SK-N-SH (cell line): ENCODE data around the gene NPDC1. TPM values are rescaled to one million over a fixed set of nuclear protein-coding genes. Genes with fewer than 3 reads are reported as not detected.

Experiments
- CTCF ChIA-PET: fragments of 300-600, 350-600 bp; formaldehyde crosslinking; extraction: SDS; loops from one replicate; lab custom pipeline; 2021; lab: Yijun Ruan, JAX
- POLR2A ChIA-PET: fragments of 350-600 bp; sonication (Branson Sonifier 250); formaldehyde crosslinking; extraction: SDS; loops from one replicate; lab custom pipeline; 2020; ENCODE audit warnings: antibody characterized with exemption, inconsistent platforms; lab: Yijun Ruan, JAX
- DNase-seq: peaks from one replicate; pipeline ENCODE4 v3.0.0; 2012
- H2AFZ ChIP-seq: fragments of 200-600 bp; sonication (generic); 2 replicates; pipeline ENCODE4 v1.8.1; 2016; ENCODE audit warnings: antibody characterized with exemption, mild to moderate bottlenecking, low read depth
- H3F3A ChIP-seq: fragments of 200-600 bp; sonication (generic); replicated peaks from 2 replicates; pipeline ENCODE3; 2016; ENCODE audit warnings: antibody characterized with exemption, mild to moderate bottlenecking; ENCODE audit not compliant: insufficient read depth
- H3K27ac ChIP-seq, 2 experiments: fragments of 200-500 bp in 1 of 2; fragments of 200-600 bp in 1 of 2; sonication (Bioruptor generic) in 1 of 2; sonication (generic), shearing (Covaris generic) in 1 of 2; 2 replicates each; pipeline versions ENCODE4 v1.5.1 to v1.6.1; 2014 to 2016; ENCODE audit warnings: low read depth in 2 of 2, inconsistent platforms in 1 of 2, low read length in 1 of 2, mild to moderate bottlenecking in 1 of 2, mixed read lengths in 1 of 2
- H3K27me3 ChIP-seq: fragments of 200-600 bp; sonication (generic), shearing (Covaris generic); 2 replicates; pipeline ENCODE4 v1.6.1; 2016; ENCODE audit warnings: mixed run types; ENCODE audit not compliant: insufficient read depth
- H3K36me3 ChIP-seq, 2 experiments: fragments of 200-500 bp in 1 of 2; fragments of 200-600 bp in 1 of 2; sonication (Bioruptor generic) in 1 of 2; sonication (generic) in 1 of 2; replicated peaks in 1 of 2; 2 replicates each; pipeline versions ENCODE3 to v1.5.1; 2014 to 2016; ENCODE audit warnings: low read length in 1 of 2, mild to moderate bottlenecking in 1 of 2; ENCODE audit not compliant: insufficient read depth in 2 of 2, control insufficient read depth in 1 of 2
- H3K4me1 ChIP-seq, 2 experiments: fragments of 200-500 bp in 1 of 2; fragments of 200-600 bp in 1 of 2; sonication (Bioruptor generic) in 1 of 2; sonication (generic), shearing (Covaris generic) in 1 of 2; 2 replicates each; pipeline versions ENCODE4 v1.5.1 to v1.6.1; 2014 to 2016; ENCODE audit warnings: low read depth in 1 of 2, low read length in 1 of 2, mixed run types in 1 of 2; ENCODE audit not compliant: insufficient read depth in 2 of 2, control insufficient read depth in 1 of 2
- H3K4me2 ChIP-seq: fragments of 200-600 bp; sonication (generic), shearing (Covaris generic); 2 replicates; pipeline ENCODE4 v1.6.1; 2017; ENCODE audit warnings: mixed run types
- H3K4me3 ChIP-seq, 2 experiments: fragments of 200-500 bp in 1 of 2; fragments of 200-600 bp in 1 of 2; sonication (Bioruptor generic) in 1 of 2; sonication (generic), shearing (Covaris generic) in 1 of 2; 2 replicates each; pipeline versions ENCODE4 v1.5.1 to v1.8.1; 2014 to 2016; ENCODE audit warnings: low read depth in 2 of 2, inconsistent platforms in 1 of 2, low read length in 1 of 2, mild to moderate bottlenecking in 1 of 2, mixed read lengths in 1 of 2, moderate library complexity in 1 of 2
- H3K79me2 ChIP-seq: fragments of 200-600 bp; sonication (generic); 2 replicates; pipeline ENCODE4 v1.8.1; 2017; ENCODE audit warnings: mild to moderate bottlenecking; ENCODE audit not compliant: insufficient read depth
- H3K9ac ChIP-seq: fragments of 200-600 bp; sonication (generic); 2 replicates; pipeline ENCODE4 v1.6.1; 2017; ENCODE audit warnings: mixed run types
- H3K9me2 ChIP-seq: fragments of 200-600 bp; sonication (generic); 2 replicates; pipeline ENCODE4 v1.6.1; 2017; ENCODE audit warnings: mixed run types
- H3K9me3 ChIP-seq: fragments of 200-600 bp; sonication (generic); 2 replicates; pipeline ENCODE4 v1.6.1; 2017; ENCODE audit warnings: mixed run types, mild to moderate bottlenecking, moderate library complexity
- H4K20me1 ChIP-seq: fragments of 200-600 bp; sonication (generic); 2 replicates; pipeline ENCODE4 v1.6.1; 2017; ENCODE audit warnings: mild to moderate bottlenecking, mixed run types; ENCODE audit not compliant: insufficient read depth
- ELF1 ChIP-seq: IDR thresholded peaks from 2 replicates; pipeline ENCODE4 v1.4.0; 2012
- RAD21 ChIP-seq: IDR thresholded peaks from 2 replicates; pipeline ENCODE4 v1.6.1; 2012; ENCODE audit warnings: mild to moderate bottlenecking, low read length
- RCOR1 ChIP-seq: fragments of 150-350 bp; IDR thresholded peaks from 2 replicates; pipeline ENCODE4 v1.6.1; 2017; ENCODE audit warnings: antibody characterized with exemption, low read length
- SMC3 ChIP-seq: IDR thresholded peaks from 2 replicates; pipeline ENCODE4 v1.6.1; 2012; ENCODE audit warnings: low read depth, low read length, improper control_type of control experiment
- TCF12 ChIP-seq: IDR thresholded peaks from 2 replicates; pipeline ENCODE4 v1.4.0; 2012
- WGBS: methylation state at CpG from one replicate; pipeline ENCODE4 v1.1.6; 2017; ENCODE audit warnings: low lambda C conversion rate; 5-methylcytosine and 5-hydroxymethylcytosine counted together
- polyA plus RNA-seq, 3 experiments: library from polyadenylated mRNA; depleted of rRNA; stranded (reverse); fragments of >200 nt; gene quantifications; 2 replicates each; pipeline ENCODE4 v1.2.3, GENCODE V29; 2012
- TF ChIP-seq, protein P1 (sequence below): IDR thresholded peaks from 2 replicates; pipeline ENCODE4; 2012
- TF ChIP-seq, protein P2 (sequence below): fragments of 200-600 bp; sonication (generic); IDR thresholded peaks from 2 replicates; pipeline ENCODE4 v1.6.1; 2017; ENCODE audit warnings: antibody characterized with exemption, mild to moderate bottlenecking, moderate library complexity

Gene NPDC1
- polyA plus RNA-seq, 1 of the 3 experiments (the other 2 are of a cell fraction), result 48.1 TPM

DNA sequence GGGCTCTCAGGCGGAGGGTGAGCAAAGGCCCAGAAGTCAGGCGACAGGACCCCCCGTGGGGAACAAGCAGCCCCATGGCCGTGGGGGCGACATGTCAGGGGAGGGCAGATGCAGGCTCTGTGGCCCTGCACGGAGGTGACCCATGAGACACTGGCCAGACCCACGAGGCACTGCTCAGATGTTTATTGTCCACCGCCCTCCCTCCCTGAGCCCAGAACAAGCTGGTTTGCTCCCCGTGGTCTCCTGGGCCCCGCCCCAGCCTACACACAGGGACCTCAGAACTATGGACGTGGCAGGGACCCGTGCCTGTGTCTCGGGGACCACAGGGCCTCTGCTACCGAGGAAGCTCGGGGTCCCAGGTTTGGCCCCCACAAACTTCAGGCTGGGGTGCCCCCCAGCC lies 16.0 kb downstream of the NPDC1 start:
- H3K4me3 ChIP-seq, result no peak overlapping the region

DNA sequence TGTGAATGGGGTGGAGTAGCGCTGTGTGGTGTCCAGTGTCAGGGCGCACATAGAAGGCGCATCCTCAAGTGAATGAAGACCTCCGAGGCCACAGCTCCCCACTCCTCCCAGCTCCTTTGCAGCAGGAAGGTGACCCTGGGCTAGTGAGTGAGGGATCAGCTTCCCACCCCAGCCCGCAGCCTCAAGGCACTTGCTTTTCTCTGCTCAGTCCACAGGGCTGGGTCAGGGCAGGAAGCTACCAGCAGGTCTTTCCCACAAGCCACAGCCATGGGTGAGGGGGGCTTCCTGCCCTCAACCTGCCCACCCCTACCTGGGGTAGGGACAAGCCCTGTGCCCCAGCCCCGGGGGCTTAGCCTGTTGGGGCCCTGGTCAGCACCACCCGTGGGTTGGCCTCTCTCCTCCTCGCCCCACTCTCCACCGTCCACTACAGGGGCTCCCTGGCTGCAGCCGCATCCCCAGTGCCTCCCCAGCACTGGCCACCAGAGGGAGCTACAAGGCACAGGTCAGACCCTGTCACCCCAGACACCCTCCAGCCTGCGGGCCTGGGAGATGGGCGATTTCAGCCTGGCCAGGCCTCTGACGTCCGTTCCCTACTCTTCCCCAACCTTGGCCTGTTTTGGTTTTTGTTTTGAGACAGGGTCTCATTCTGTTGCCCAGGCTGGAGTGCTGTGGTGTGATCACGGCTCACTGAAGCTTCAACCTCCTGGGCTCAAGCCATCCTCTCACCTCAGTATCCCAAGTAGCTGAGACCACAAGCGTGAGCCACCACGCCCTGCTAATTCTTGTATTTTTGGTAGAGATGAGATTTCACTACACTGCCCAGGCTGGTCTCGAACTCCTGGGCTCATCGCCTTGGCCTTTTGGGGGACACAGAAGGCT lies 16.7 kb downstream of the NPDC1 start:
- peak overlapping the region; percentile 62 to 73; a peak in 3 of 4 replicates for H3K4me3 ChIP-seq

More for the DNA sequence above, 16.0 kb downstream of the NPDC1 start:
- no peak for DNase-seq
- H3K4me1 ChIP-seq, result peaks cover 5 to 54% of the 10 kb centered on the region in 2 experiments; a peak in 1 of 4 replicates
- H3K4me2 ChIP-seq, result no peak overlapping the region
- H3K27ac ChIP-seq, result no peak overlapping the region
- POLR2A ChIA-PET, result interaction anchor here (0.7 to 1.4 kb wide), 3 partner anchors 37 to 82 kb away, joined by 3 to 5 read pairs (median 4); no protein-coding TSS in a partner anchor
- H3K9me2 ChIP-seq, result no peaks in the 10 kb centered on the region
- H3K27me3 ChIP-seq, result no peaks in the 10 kb centered on the region
- H2AFZ ChIP-seq, result no peak overlapping the region
- H3K9ac ChIP-seq, result no peak overlapping the region
- H4K20me1 ChIP-seq, result no peaks in the 10 kb centered on the region
- CTCF ChIA-PET, result interaction anchor here (0.7 to 15.1 kb wide), 44 partner anchors 9 to 301 kb away, joined by 3 to 350 read pairs (median 6); partner anchors contain the start of genes AJM1, C8G, CLIC3 and CYSRT1
- TF ChIP-seq ELF1 (no peak), TCF12 (no peak)
- peaks cover 2% of the 10 kb centered on the region for H3F3A ChIP-seq
- H3K9me3 ChIP-seq, result no peaks in the 10 kb centered on the region
- WGBS, result 77% methylated on average over 7 of the region's 15 CpGs
- no peaks in the 10 kb centered on the region for H3K36me3 ChIP-seq
- H3K79me2 ChIP-seq, result 0 out of 2 replicates have a peak, but pooled peaks cover 3% of the 10 kb centered on the region

More for the DNA sequence above, 16.7 kb downstream of the NPDC1 start:
- Histone ChIP-seq H3K4me1 (peaks cover 5 to 49% of the 10 kb centered on the region in 2 experiments; a peak in 1 of 4 replicates), H3K9me2 (no peaks in the 10 kb centered on the region), H2AFZ (no peak overlapping the region), H4K20me1 (no peaks in the 10 kb centered on the region), H3F3A (no peaks in the 10 kb centered on the region), H3K27me3 (no peaks in the 10 kb centered on the region), H3K4me2 (peak overlapping the region; percentile 99), H3K9me3 (no peaks in the 10 kb centered on the region), H3K79me2 (0 out of 2 replicates have a peak, but pooled peaks cover 3% of the 10 kb centered on the region), H3K9ac (no peak overlapping the region), H3K27ac (no peak overlapping the region; a peak in 1 of 4 replicates), H3K36me3 (no peaks in the 10 kb centered on the region)
- ChIA-PET POLR2A (interaction anchor here (0.7 to 1.4 kb wide), 4 partner anchors 27 to 81 kb away, joined by 3 to 5 read pairs (median 4); no protein-coding TSS in a partner anchor), CTCF (interaction anchor here (0.6 to 15.1 kb wide), 59 partner anchors 8 to 358 kb away, joined by 3 to 350 read pairs (median 4); partner anchors contain the start of genes AJM1, C8G, CLIC3 and CYSRT1)
- WGBS, result 29% methylated on average over 12 of the region's 19 CpGs
- TF ChIP-seq RAD21 (peak; percentile 56), SMC3 (peak; percentile 51), RCOR1 (0 out of 2 replicates have a peak, but pooled peaks have one; percentile 34), ELF1 (no peak)
- TF ChIP-seq, protein P1, sequence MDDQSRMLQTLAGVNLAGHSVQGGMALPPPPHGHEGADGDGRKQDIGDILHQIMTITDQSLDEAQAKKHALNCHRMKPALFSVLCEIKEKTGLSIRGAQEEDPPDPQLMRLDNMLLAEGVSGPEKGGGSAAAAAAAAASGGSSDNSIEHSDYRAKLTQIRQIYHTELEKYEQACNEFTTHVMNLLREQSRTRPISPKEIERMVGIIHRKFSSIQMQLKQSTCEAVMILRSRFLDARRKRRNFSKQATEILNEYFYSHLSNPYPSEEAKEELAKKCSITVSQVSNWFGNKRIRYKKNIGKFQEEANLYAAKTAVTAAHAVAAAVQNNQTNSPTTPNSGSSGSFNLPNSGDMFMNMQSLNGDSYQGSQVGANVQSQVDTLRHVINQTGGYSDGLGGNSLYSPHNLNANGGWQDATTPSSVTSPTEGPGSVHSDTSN, result no peak
- TF ChIP-seq, protein P2, sequence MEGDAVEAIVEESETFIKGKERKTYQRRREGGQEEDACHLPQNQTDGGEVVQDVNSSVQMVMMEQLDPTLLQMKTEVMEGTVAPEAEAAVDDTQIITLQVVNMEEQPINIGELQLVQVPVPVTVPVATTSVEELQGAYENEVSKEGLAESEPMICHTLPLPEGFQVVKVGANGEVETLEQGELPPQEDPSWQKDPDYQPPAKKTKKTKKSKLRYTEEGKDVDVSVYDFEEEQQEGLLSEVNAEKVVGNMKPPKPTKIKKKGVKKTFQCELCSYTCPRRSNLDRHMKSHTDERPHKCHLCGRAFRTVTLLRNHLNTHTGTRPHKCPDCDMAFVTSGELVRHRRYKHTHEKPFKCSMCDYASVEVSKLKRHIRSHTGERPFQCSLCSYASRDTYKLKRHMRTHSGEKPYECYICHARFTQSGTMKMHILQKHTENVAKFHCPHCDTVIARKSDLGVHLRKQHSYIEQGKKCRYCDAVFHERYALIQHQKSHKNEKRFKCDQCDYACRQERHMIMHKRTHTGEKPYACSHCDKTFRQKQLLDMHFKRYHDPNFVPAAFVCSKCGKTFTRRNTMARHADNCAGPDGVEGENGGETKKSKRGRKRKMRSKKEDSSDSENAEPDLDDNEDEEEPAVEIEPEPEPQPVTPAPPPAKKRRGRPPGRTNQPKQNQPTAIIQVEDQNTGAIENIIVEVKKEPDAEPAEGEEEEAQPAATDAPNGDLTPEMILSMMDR, result peak; percentile 94
- peak; percentile 90 for DNase-seq
